Thymus (tissue), 11 donors: ENCODE measurements around the gene SLC47A1. TPM values are rescaled to one million over a fixed set of nuclear protein-coding genes. Genes with fewer than 3 reads are reported as not detected.

Experiments used
- DNase-seq, 9 donors: peaks; one replicate each; pipeline ENCODE4 v3.0.0-alpha.2; 2013; ENCODE audit warnings: low spot score in 9 of 9, low read depth in 6 of 9, missing footprints in 1 of 9
- H3K27ac ChIP-seq, 2 donors: one replicate each; pipeline ENCODE4 v1.5.1; 2013; ENCODE audit warnings: control low read depth in 1 of 2, low read depth in 1 of 2, low read length in 1 of 2, mild to moderate bottlenecking in 1 of 2, moderate library complexity in 1 of 2
- H3K27me3 ChIP-seq, 2 donors: one replicate each; pipeline ENCODE4 v1.5.1; 2013; ENCODE audit warnings: low read length in 1 of 2; ENCODE audit not compliant: control insufficient read depth in 2 of 2, insufficient read depth in 1 of 2
- H3K36me3 ChIP-seq, 2 donors: one replicate each; pipeline ENCODE4 v1.5.1; 2013; ENCODE audit warnings: low read length in 1 of 2, mild to moderate bottlenecking in 1 of 2, moderate library complexity in 1 of 2; ENCODE audit not compliant: control insufficient read depth in 2 of 2, insufficient read depth in 2 of 2
- H3K4me1 ChIP-seq, 2 donors: one replicate each; pipeline ENCODE4 v1.5.1; 2013; ENCODE audit warnings: low read length in 2 of 2; ENCODE audit not compliant: control insufficient read depth in 2 of 2, insufficient read depth in 2 of 2
- H3K4me3 ChIP-seq, 2 donors: one replicate each; pipeline ENCODE4 v1.5.1; 2013; ENCODE audit warnings: low read length in 2 of 2, control low read depth in 1 of 2, mild to moderate bottlenecking in 1 of 2
- H3K9me3 ChIP-seq, 2 donors: one replicate each; pipeline ENCODE4 v1.5.1; 2013; ENCODE audit warnings: low read length in 1 of 2, mild to moderate bottlenecking in 1 of 2; ENCODE audit not compliant: control insufficient read depth in 2 of 2, insufficient read depth in 1 of 2
- WGBS: extraction: QIAGEN DNeasy Blood & Tissue Kit; methylation state at CpG from one replicate; pipeline ENCODE4 v1.1.7; 2013; 5-methylcytosine and 5-hydroxymethylcytosine counted together
- polyA plus RNA-seq: library from polyadenylated mRNA; stranded (reverse); fragments of 200-250 nt; gene quantifications from one replicate; pipeline ENCODE4 v1.2.3, GENCODE V29; 2013
- total RNA-seq: library from RNA; stranded (reverse); fragments of 120-200 nt; gene quantifications from one replicate; pipeline ENCODE4 v1.2.4, GENCODE V29; 2013
- donor health status: healthy.

Gene SLC47A1
- total and polyA plus RNA-seq, 2 donors = 0.33 to 1.4 TPM

DNA sequence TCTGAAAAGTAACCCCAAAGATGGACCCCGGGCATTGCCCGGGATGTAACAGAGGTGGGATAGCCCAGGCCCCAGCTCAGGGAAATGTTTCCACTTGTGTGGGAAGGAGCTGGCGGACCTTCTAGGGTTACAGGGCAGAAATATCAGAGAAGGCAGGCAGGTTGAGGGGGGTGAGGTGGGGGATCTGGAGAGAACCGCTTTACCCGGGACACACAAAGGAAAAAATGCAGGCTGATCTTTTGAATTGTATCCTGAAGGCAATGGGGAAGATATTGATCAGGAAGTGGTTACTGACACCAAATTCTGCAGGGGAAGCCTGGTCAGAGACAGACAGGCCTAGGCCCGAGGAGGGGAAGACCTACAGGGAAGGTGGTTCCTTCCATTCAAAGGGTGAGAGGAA is 3.5 kb downstream of the SLC47A1 start:
- no peaks in the 10 kb centered on the region for H3K9me3 ChIP-seq
- no peaks in the 10 kb centered on the region for H3K36me3 ChIP-seq
- H3K27me3 ChIP-seq = peaks cover 43 to 72% of the 10 kb centered on the region in 2 donors
- no peak overlapping the region for H3K27ac ChIP-seq
- WGBS = 92% methylated on average over 6 of the region's 6 CpGs
- H3K4me1 ChIP-seq = no peaks in the 10 kb centered on the region
- H3K4me3 ChIP-seq = no peak overlapping the region
- no peak for DNase-seq

- Histone ChIP-seq H3K27me3 (peaks cover 33 to 59% of the 10 kb centered on the region in 2 donors), H3K36me3 (no peaks in the 10 kb centered on the region), H3K27ac (no peak overlapping the region), H3K4me1 (no peaks in the 10 kb centered on the region), H3K4me3 (no peak overlapping the region), H3K9me3 (no peaks in the 10 kb centered on the region)
- no peak for DNase-seq
- 94% methylated on average over 14 of the region's 14 CpGs for WGBS
These were observed 4.7 kb downstream of the SLC47A1 start for GRCh38 chr17:19538095-19539039.

- no peak overlapping the region for H3K4me3 ChIP-seq
- no peaks in the 10 kb centered on the region for H3K9me3 ChIP-seq
- WGBS = 95% methylated on average over 7 of the region's 7 CpGs
- no peak for DNase-seq
- peaks cover 27 to 53% of the 10 kb centered on the region in 2 donors for H3K27me3 ChIP-seq
- H3K36me3 ChIP-seq = no peaks in the 10 kb centered on the region
- H3K27ac ChIP-seq = no peak overlapping the region
- H3K4me1 ChIP-seq = no peaks in the 10 kb centered on the region
These were observed 5.4 kb downstream of the SLC47A1 start for GRCh38 chr17:19539040-19539399.

DNA sequence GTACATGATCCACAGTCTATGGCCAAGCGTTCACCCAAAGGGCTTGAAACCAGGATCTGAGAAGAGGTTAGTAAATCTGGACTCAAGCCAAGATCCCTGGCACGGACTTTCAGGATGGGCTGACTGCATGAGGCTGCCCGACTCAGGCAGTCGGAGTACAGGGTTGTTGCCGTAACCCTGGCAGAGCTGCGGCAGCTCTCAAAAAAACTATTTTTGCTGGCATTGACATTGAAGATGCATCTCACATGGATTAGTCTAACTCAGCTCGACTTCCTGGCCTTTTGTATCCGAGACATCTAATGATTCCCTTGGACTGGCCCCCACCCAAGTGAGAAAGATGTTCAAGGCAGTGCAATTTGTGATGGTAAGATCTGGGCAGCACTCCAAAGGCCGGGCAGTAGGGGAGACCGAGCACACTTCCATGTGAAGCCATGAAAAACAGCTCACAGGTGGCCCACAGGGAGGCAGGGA is 6.2 kb downstream of the SLC47A1 start:
- no peak for DNase-seq
- Histone ChIP-seq H3K27ac (no peak overlapping the region), H3K4me3 (no peak overlapping the region), H3K27me3 (peaks cover 18 to 44% of the 10 kb centered on the region in 2 donors), H3K9me3 (no peaks in the 10 kb centered on the region), H3K36me3 (no peaks in the 10 kb centered on the region), H3K4me1 (no peaks in the 10 kb centered on the region)
- WGBS = 94% methylated on average over 10 of the region's 10 CpGs

- no peak for DNase-seq
- Histone ChIP-seq H3K27me3 (peaks cover 12 to 34% of the 10 kb centered on the region in 2 donors), H3K27ac (no peak overlapping the region), H3K4me3 (no peak overlapping the region), H3K4me1 (no peaks in the 10 kb centered on the region), H3K9me3 (no peaks in the 10 kb centered on the region), H3K36me3 (no peaks in the 10 kb centered on the region)
- 96% methylated on average over 13 of the region's 13 CpGs for WGBS
These were observed 7.2 kb downstream of the SLC47A1 start for GRCh38 chr17:19540706-19541370.

DNA sequence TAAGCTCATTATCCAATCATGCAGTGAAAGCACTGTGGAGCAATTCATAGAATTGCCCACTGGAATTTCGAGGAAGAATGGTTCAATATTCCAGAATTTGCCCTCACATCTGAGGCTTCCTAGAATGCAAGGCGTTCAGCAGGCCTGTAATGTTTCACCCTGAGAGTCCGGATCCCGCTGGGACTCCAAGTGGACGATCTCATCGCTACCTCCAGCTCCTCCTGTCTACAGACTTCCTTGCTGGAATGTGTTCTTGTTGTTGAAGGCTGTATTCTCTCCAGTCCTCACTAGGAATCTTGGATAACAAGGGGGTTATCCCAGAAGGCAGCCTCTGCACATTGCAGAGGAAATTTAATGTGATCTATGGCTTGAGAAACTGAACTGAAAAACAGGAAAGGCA is 7.8 kb downstream of the SLC47A1 start:
- Histone ChIP-seq H3K4me1 (no peaks in the 10 kb centered on the region), H3K36me3 (no peaks in the 10 kb centered on the region), H3K4me3 (no peak overlapping the region), H3K27me3 (peaks cover 8 to 29% of the 10 kb centered on the region in 2 donors), H3K9me3 (no peaks in the 10 kb centered on the region), H3K27ac (no peak overlapping the region)
- WGBS = 95% methylated on average over 6 of the region's 6 CpGs
- DNase-seq = no peak

DNA sequence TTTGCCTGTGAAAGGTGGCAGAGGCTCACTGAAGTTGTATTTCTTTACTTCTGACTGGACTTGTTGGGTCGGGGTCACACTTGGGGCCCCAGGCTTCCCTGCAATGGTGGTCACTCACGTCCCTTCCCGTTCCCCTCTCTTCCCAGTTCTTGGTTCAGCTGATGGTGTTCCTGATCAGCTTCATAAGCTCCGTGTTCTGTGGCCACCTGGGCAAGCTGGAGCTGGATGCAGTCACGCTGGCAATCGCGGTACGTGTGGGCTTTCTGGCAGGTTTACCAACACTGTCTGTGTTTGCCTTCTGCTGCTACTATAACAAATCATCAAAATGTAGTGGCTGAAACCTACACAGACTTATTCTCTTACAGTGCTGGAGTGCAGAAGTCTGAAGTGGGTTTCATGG is 8.6 kb downstream of the SLC47A1 start:
- H3K36me3 ChIP-seq = no peaks in the 10 kb centered on the region
- H3K27me3 ChIP-seq = peaks cover 4 to 23% of the 10 kb centered on the region in 2 donors
- no peak overlapping the region for H3K27ac ChIP-seq
- 96% methylated on average over 8 of the region's 8 CpGs for WGBS
- no peak overlapping the region for H3K4me3 ChIP-seq
- H3K4me1 ChIP-seq = no peaks in the 10 kb centered on the region
- no peak for DNase-seq
- no peaks in the 10 kb centered on the region for H3K9me3 ChIP-seq

GRCh38 chr17:19544366-19544765 is 10.7 kb downstream of the SLC47A1 start:
- peaks cover 0 to 4% of the 10 kb centered on the region in 2 donors for H3K27me3 ChIP-seq
- DNase-seq = no peak
- H3K4me3 ChIP-seq = no peak overlapping the region
- H3K27ac ChIP-seq = no peak overlapping the region
- no peaks in the 10 kb centered on the region for H3K36me3 ChIP-seq
- H3K9me3 ChIP-seq = no peaks in the 10 kb centered on the region
- WGBS = 94% methylated on average over 8 of the region's 8 CpGs
- H3K4me1 ChIP-seq = no peaks in the 10 kb centered on the region
